Upper lobe of left lung (tissue), 6 donors: ENCODE measurements around the gene COX4I2. TPM values are rescaled to one million over a fixed set of nuclear protein-coding genes. Genes with fewer than 3 reads are reported as not detected.
A peak's percentile ranks its signal among the peaks of the same experiment; 100 is the strongest.
"Not testable (repeated sequence)": the region's sequence is repeated elsewhere in the genome, so short reads cannot be mapped to it uniquely, and the experiment has no call there.

Experiments
- ATAC-seq, 2 donors: fragments of 200-7000 bp; cut with Tn5 transposase; one replicate each; pipeline ENCODE4 v1.9.1; 2022; ENCODE audit warnings: mild to moderate bottlenecking in 2 of 2, moderate library complexity in 2 of 2; ENCODE audit not compliant: low FRiP score in 2 of 2
- DNase-seq, 2 donors: peaks; one replicate each; pipeline ENCODE4 v3.0.0-alpha.2; 2019 to 2020
- H3K27ac ChIP-seq, 4 donors: fragments of 200-600 bp; sonication (generic); one replicate each; pipeline ENCODE4 v1.5.1; 2016 to 2019
- H3K27me3 ChIP-seq, 4 donors: fragments of 200-600 bp; sonication (generic); one replicate each; pipeline ENCODE4 v1.5.1; 2017 to 2019
- H3K36me3 ChIP-seq, 4 donors: fragments of 200-600 bp; sonication (generic); one replicate each; pipeline ENCODE4 v1.5.1; 2016 to 2019
- H3K4me1 ChIP-seq, 4 donors: fragments of 200-600 bp; sonication (generic); one replicate each; pipeline ENCODE4 v1.5.1; 2018 to 2019
- H3K4me3 ChIP-seq, 4 donors: fragments of 200-600 bp; sonication (generic); one replicate each; pipeline ENCODE4 v1.5.1; 2017 to 2019; ENCODE audit warnings: mild to moderate bottlenecking in 2 of 4, moderate library complexity in 1 of 4
- H3K9me3 ChIP-seq, 4 donors: fragments of 200-600 bp; sonication (generic); one replicate each; pipeline ENCODE4 v1.5.1; 2018 to 2019
- CTCF ChIP-seq, 6 experiments: fragments of 450-650 bp in 4 of 6; fragments of 200-600 bp in 2 of 6; sonication (generic) in 2 of 6; IDR thresholded peaks; one replicate each; pipeline ENCODE4 v1.5.1; 2016 to 2019; ENCODE audit warnings: antibody characterized with exemption in 6 of 6
- EP300 ChIP-seq, 4 donors: sonication (generic); formaldehyde crosslinking; IDR thresholded peaks; one replicate each; pipeline ENCODE4 v1.5.1; 2017; ENCODE audit warnings: antibody characterized with exemption in 4 of 4, control low read depth in 2 of 4
- POLR2A ChIP-seq, 4 donors: fragments of 450-650 bp; IDR thresholded peaks; one replicate each; pipeline ENCODE4 v1.5.1; 2016 to 2017; ENCODE audit warnings: antibody characterized with exemption in 4 of 4, mild to moderate bottlenecking in 2 of 4
- POLR2AphosphoS5 ChIP-seq, 2 donors: sonication (generic); formaldehyde crosslinking; IDR thresholded peaks; one replicate each; pipeline ENCODE4 v1.5.1; 2017; ENCODE audit warnings: antibody characterized with exemption in 2 of 2
- WGBS, 2 donors: methylation state at CpG; one replicate each; pipeline ENCODE4 v1.1.5; 2017 to 2018; 5-methylcytosine and 5-hydroxymethylcytosine counted together
- total RNA-seq, 6 donors: library from RNA; depleted of rRNA in 4 of 6; stranded (reverse); fragments of >200 nt in 4 of 6; gene quantifications; one replicate each; pipeline versions ENCODE4 v1.1.0 to v1.2.1, GENCODE V29; 2016 to 2021
- donor health status: DM: no; HTN: no; CAD: no; lungs with moderate emphysema.
- donor health status: DM: no; HTN: yes; CAD: no; lungs with severe emphysema.

COX4I2 gene
- total RNA-seq, 6 donors from 2014 or later: 1.9 to 24.3 (median 13.5) TPM

GRCh38 chr20:31594558-31595379 is 42.9 kb upstream of the COX4I2 start:
- H3K4me3 ChIP-seq: no peak overlapping the region
- TF ChIP-seq CTCF (IDR thresholded peaks at IDR 0.05): no peak
- peak in 1 of 2 donors; percentile 31 for TF ChIP-seq POLR2AphosphoS5 (IDR thresholded peaks at IDR 0.05)
- TF ChIP-seq POLR2A (IDR thresholded peaks at IDR 0.05): peak in 1 of 4 donors; percentile 20
- TF ChIP-seq EP300 (IDR thresholded peaks at IDR 0.05): peak in 1 of 4 donors; percentile 66
- no peaks in the 10 kb centered on the region for H3K9me3 ChIP-seq
- DNase-seq: no peak
- 65 to 88% methylated on average over 9 to 11 of the region's 11 CpGs for WGBS, 2 donors
- peak overlapping the region; percentile 77 to 94 (median 82) for H3K27ac ChIP-seq
- no peaks in the 10 kb centered on the region for H3K36me3 ChIP-seq
- peak in 1 of 2 donors; percentile 25 for ATAC-seq
- peaks cover 33 to 50% (median 36%) of the 10 kb centered on the region in 4 donors for H3K4me1 ChIP-seq
- no peaks in the 10 kb centered on the region for H3K27me3 ChIP-seq

- ATAC-seq (no peak), DNase-seq (no peak)
- peaks cover 33 to 50% (median 36%) of the 10 kb centered on the region in 4 donors for H3K4me1 ChIP-seq
- H3K27me3 ChIP-seq: no peaks in the 10 kb centered on the region
- H3K36me3 ChIP-seq: no peaks in the 10 kb centered on the region
- H3K27ac ChIP-seq: peak overlapping the region; percentile 77 to 94 (median 82)
- no peaks in the 10 kb centered on the region for H3K9me3 ChIP-seq
- TF ChIP-seq CTCF (IDR thresholded peaks at IDR 0.05) (no peak), EP300 (IDR thresholded peaks at IDR 0.05) (no peak), POLR2AphosphoS5 (IDR thresholded peaks at IDR 0.05) (no peak), POLR2A (IDR thresholded peaks at IDR 0.05) (no peak)
- 60 to 73% methylated on average over 3 of the region's 3 CpGs for WGBS, 2 donors
- H3K4me3 ChIP-seq: no peak overlapping the region
These were observed 42.4 kb upstream of the COX4I2 start for GRCh38 chr20:31595380-31595653.

- H3K9me3 ChIP-seq: no peaks in the 10 kb centered on the region
- no peaks in the 10 kb centered on the region for H3K27me3 ChIP-seq
- WGBS, 2 donors: 41 to 42% methylated on average over 6 to 15 of the region's 15 CpGs
- no peaks in the 10 kb centered on the region for H3K36me3 ChIP-seq
- ATAC-seq: peak; percentile 92 to 96
- DNase-seq: peak; percentile 91 to 93
- H3K4me1 ChIP-seq: peaks cover 33 to 50% (median 36%) of the 10 kb centered on the region in 4 donors
- TF ChIP-seq POLR2A (IDR thresholded peaks at IDR 0.05) (peak in 3 of 4 donors; percentile 27 to 70 (median 35)), POLR2AphosphoS5 (IDR thresholded peaks at IDR 0.05) (peak; percentile 84 to 95), CTCF (IDR thresholded peaks at IDR 0.05) (no peak), EP300 (IDR thresholded peaks at IDR 0.05) (peak; percentile 68 to 93 (median 78))
- no peak overlapping the region for H3K4me3 ChIP-seq
- H3K27ac ChIP-seq: peak overlapping the region; percentile 77 to 94 (median 82)
These were observed 41.9 kb upstream of the COX4I2 start for GRCh38 chr20:31595654-31596411.

- ATAC-seq, DNase-seq, H3K36me3 ChIP-seq, H3K9me3 ChIP-seq, H3K4me3 ChIP-seq, H3K27me3 ChIP-seq: not testable (repeated sequence)
- Histone ChIP-seq H3K4me1 (peaks cover 33 to 49% (median 36%) of the 10 kb centered on the region in 4 donors), H3K27ac (peak overlapping the region; percentile 77 to 94 (median 82))
- TF ChIP-seq POLR2A (IDR thresholded peaks at IDR 0.05): peak in 1 of 4 donors; percentile 5
- 31 to 63% methylated on average over 4 of the region's 4 CpGs for WGBS, 2 donors
These were observed 41.3 kb upstream of the COX4I2 start for GRCh38 chr20:31596412-31596715.

GRCh38 chr20:31596831-31597480 is 40.8 kb upstream of the COX4I2 start:
- Histone ChIP-seq H3K9me3 (no peaks in the 10 kb centered on the region), H3K36me3 (no peaks in the 10 kb centered on the region), H3K4me1 (peaks cover 33 to 49% (median 38%) of the 10 kb centered on the region in 4 donors), H3K27me3 (no peaks in the 10 kb centered on the region), H3K27ac (peak overlapping the region; percentile 77 to 94 (median 82)), H3K4me3 (no peak overlapping the region)
- ATAC-seq: no peak
- TF ChIP-seq POLR2A (IDR thresholded peaks at IDR 0.05) (no peak), POLR2AphosphoS5 (IDR thresholded peaks at IDR 0.05) (no peak), CTCF (IDR thresholded peaks at IDR 0.05) (no peak), EP300 (IDR thresholded peaks at IDR 0.05) (no peak)
- peak in 1 of 2 donors; percentile 47 for DNase-seq
- WGBS, 2 donors: 42 to 54% methylated on average over 4 of the region's 4 CpGs
